A673 (cell line): Measurements from ENCODE around the gene ZNHIT1. TPM values are rescaled to one million over a fixed set of nuclear protein-coding genes. Genes with fewer than 3 reads are reported as not detected.

Experiments used
- BruUV-seq: library from RNA; stranded (reverse); fragments of 400-500 nt; replicated peaks from 2 replicates; lab custom pipeline; 2021; lab: Mats Ljungman, UMichigan
- CTCF ChIA-PET: fragments of 300-600 bp; sonication (Branson Sonifier 250); formaldehyde crosslinking; loops from one replicate; lab custom pipeline; 2022; ENCODE audit warnings: antibody characterized with exemption; lab: Charles Lee
- POLR2A ChIA-PET: fragments of 300-600 bp; sonication (Branson Sonifier 250); formaldehyde crosslinking; loops from one replicate; lab custom pipeline; 2022; ENCODE audit warnings: antibody characterized with exemption; ENCODE audit not compliant: low non-redundant PET; lab: Charles Lee
- DNase-seq: peaks from one replicate; pipeline ENCODE4 v3.0.0-alpha.2; 2015; ENCODE audit warnings: low spot score
- H3K27ac ChIP-seq: fragments of 200-600 bp; sonication (generic); 2 replicates; pipeline ENCODE4 v1.5.1; 2016; ENCODE audit warnings: mixed run types, low read depth, mild to moderate bottlenecking, mixed read lengths, antibody characterized with exemption, low read length; ENCODE audit not compliant: poor library complexity, severe bottlenecking
- H3K27me3 ChIP-seq: fragments of 200-600 bp; sonication (generic); replicated peaks from 2 replicates; pipeline ENCODE4 v1.6.1; 2017; ENCODE audit warnings: mixed run types, low read depth, mild to moderate bottlenecking, mixed read lengths, antibody characterized with exemption, low read length; ENCODE audit not compliant: insufficient read depth, poor library complexity
- H3K36me3 ChIP-seq: fragments of 200-600 bp; sonication (generic); 2 replicates; pipeline ENCODE4 v1.6.1; 2016; ENCODE audit warnings: mixed run types, mild to moderate bottlenecking, mixed read lengths, antibody characterized with exemption, low read length; ENCODE audit not compliant: insufficient read depth, poor library complexity, severe bottlenecking
- H3K4me1 ChIP-seq: fragments of 200-600 bp; sonication (generic); 2 replicates; pipeline ENCODE4 v1.6.1; 2017; ENCODE audit warnings: mixed run types, mild to moderate bottlenecking, mixed read lengths, antibody characterized with exemption, low read length; ENCODE audit not compliant: insufficient read depth, poor library complexity, severe bottlenecking
- H3K4me3 ChIP-seq: fragments of 200-600 bp; sonication (generic); 2 replicates; pipeline ENCODE4 v1.5.1; 2016; ENCODE audit warnings: low read depth, mixed run types, mild to moderate bottlenecking, mixed read lengths, low read length; ENCODE audit not compliant: poor library complexity, severe bottlenecking
- H3K9me3 ChIP-seq: fragments of 200-600 bp; sonication (generic); 2 replicates; pipeline ENCODE4 v1.6.1; 2016; ENCODE audit warnings: mixed run types, low read depth, mild to moderate bottlenecking, mixed read lengths, antibody characterized with exemption, low read length; ENCODE audit not compliant: poor library complexity, severe bottlenecking
- CTCF ChIP-seq: fragments of 300-800, 200-600 bp; sonication (generic); conservative IDR thresholded peaks from 2 replicates; pipeline ENCODE4 v1.5.1; 2017; ENCODE audit warnings: low read depth, mild to moderate bottlenecking, antibody characterized with exemption, low read length, moderate library complexity, mixed read lengths
- EZH2 ChIP-seq: fragments of 200-600 bp; sonication (generic); IDR thresholded peaks from 2 replicates; pipeline ENCODE4 v1.6.1; 2017; ENCODE audit warnings: borderline replicate concordance, low read depth, mild to moderate bottlenecking, mixed read lengths, antibody characterized with exemption, low read length; ENCODE audit not compliant: poor library complexity, severe bottlenecking
- intact Hi-C: fragments of 100-400 bp; cut with micrococcal nuclease; formaldehyde crosslinking; loops from one replicate; pipeline ENCODE4 v1.10.0; 2022; ENCODE audit not compliant: unreplicated experiment
- total RNA-seq: library from RNA; stranded (reverse); gene quantifications from 2 replicates; pipeline ENCODE4 v1.2.3, GENCODE V29; 2021

ZNHIT1 gene
- total RNA-seq, 1 experiment from 2014 or later = 65.1 TPM

GRCh38 chr7:101236292-101236835 is 18.4 kb downstream of the ZNHIT1 start:
- BruUV-seq = no TSS peak
- H3K4me1 ChIP-seq = no peaks in the 10 kb centered on the region
- intact Hi-C loops = no loop called here
- no peak for TF ChIP-seq EZH2
- no peak for TF ChIP-seq CTCF
- H3K27me3 ChIP-seq = no peaks in the 10 kb centered on the region
- no peaks in the 10 kb centered on the region for H3K9me3 ChIP-seq
- no peak overlapping the region for H3K27ac ChIP-seq
- peaks cover 6% of the 10 kb centered on the region for H3K36me3 ChIP-seq
- no peak for DNase-seq
- ChIA-PET POLR2A (no interaction called here), CTCF (no interaction called here)
- no peak overlapping the region for H3K4me3 ChIP-seq

DNA sequence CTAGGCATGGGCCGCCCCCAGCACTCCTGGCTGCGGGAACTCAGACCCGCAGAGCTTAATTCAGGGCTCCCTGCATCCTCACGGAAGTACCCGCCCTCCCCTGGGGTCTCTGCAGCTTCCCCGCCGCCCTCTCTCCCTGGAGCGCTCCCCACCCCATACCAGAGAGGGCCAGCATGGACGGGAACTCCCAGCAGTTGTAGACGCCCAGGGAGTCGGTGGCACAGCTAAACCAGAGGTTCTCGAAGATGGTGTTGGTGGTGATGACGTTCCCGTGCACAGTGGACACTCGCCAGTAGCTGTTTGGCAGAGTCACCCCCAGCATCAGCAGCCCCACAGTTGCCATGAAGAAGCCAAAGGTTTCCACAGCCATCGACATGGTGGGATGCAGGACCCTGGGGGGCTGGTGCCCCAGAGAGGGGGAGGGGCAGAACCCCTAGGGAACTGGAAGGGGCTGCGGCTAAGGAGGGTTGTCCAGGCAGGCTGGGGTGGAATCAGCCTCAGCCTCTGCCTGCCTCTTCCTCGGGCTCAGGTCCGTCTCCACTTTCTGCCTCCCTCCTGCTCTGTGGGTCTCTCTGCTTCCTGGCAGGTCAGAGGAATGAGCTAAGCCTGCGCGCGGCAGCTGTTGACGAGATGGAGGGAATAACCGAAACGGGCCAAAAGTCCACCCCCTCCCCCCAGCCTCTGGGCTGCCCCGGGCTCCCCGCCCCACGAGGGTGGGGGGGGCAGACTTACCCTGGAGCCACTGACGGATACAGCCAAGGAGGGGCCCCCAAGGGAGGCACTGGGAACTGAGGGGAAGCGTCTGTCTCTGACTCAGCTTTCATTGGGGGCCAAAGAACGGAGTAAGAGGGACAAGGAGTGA is 19.5 kb downstream of the ZNHIT1 start, which contains the start of gene CLDN15:
TSS of gene CLDN15 (minus strand) at position 597 of the 862 bp plus-strand sequence. CDS start at position 376, 221 bp downstream.
- TF ChIP-seq EZH2 = no peak
- TF ChIP-seq CTCF = no peak
- BruUV-seq = no TSS peak
- Histone ChIP-seq H3K27ac (no peak within 1 kb of the TSS), H3K4me1 (no peaks in the 10 kb centered on the region), H3K27me3 (no peaks in the 10 kb centered on the region), H3K9me3 (no peaks in the 10 kb centered on the region), H3K4me3 (no peak within 1 kb of the TSS), H3K36me3 (peaks cover 6% of the 10 kb centered on the region)
- POLR2A ChIA-PET = no interaction called here
- DNase-seq = no peak
- intact Hi-C loops = no loop called here
- CTCF ChIA-PET = no interaction called here

- intact Hi-C loops = no loop called here
- no peaks in the 10 kb centered on the region for H3K27me3 ChIP-seq
- no peak overlapping the region for H3K4me3 ChIP-seq
- ChIA-PET CTCF (no interaction called here), POLR2A (no interaction called here)
- TF ChIP-seq CTCF (no peak), EZH2 (no peak)
- H3K36me3 ChIP-seq = peaks cover 9% of the 10 kb centered on the region
- no peaks in the 10 kb centered on the region for H3K4me1 ChIP-seq
- DNase-seq = no peak
- no TSS peak for BruUV-seq
- H3K9me3 ChIP-seq = no peaks in the 10 kb centered on the region
- no peak overlapping the region for H3K27ac ChIP-seq
These were observed 20.5 kb downstream of the ZNHIT1 start for GRCh38 chr7:101238226-101239182.
